Measurements from ENCODE around the gene FGFR1OP2. TPM values are rescaled to one million over a fixed set of nuclear protein-coding genes. Genes with fewer than 3 reads are reported as not detected.

FGFR1OP2 gene
- total and polyA plus RNA-seq, 2 of the 4 experiments (the other 2 are of a cell fraction), result 26.7 to 31.0 TPM

DNA sequence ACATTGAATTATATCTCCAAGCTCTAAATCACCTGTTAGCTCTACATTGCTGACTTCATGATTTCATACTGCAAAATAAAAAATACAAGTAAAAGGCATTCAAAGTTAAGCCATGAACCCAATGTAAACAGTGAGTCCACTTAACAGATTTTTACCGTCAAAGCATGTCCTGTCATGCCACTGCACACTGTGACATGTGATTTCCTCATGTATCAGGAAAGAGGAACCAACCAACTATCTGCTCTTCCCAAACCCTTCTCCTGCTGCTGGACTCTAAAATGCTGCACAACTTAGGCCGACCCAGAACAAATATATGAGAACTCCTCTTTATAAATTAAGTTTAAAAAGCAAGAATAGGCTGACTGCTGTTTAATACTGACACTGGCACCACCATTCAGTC, 38.4 kb downstream of the FGFR1OP2 start:
- BruUV-seq (replicated peaks), result no TSS peak
- ATAC-seq (ENCODE audit: low read depth), result no peak

More for the DNA sequence above, 38.4 kb downstream of the FGFR1OP2 start:
- WGBS, 2 experiments (ENCODE audit: extremely low coverage in 2 of 2, insufficient read length in 1 of 2), result 86% methylated on average over 1 of the region's 2 CpGs; no CpG with 5 or more reads in 1 of the 2 experiments
- TF ChIP-seq CHD1 (IDR thresholded peaks at IDR 0.05; ENCODE audit: low read depth, low read length) (no peak), RCOR1 (IDR thresholded peaks at IDR 0.05; ENCODE audit: insufficient replicate concordance, low read length) (no peak), CEBPB (IDR thresholded peaks at IDR 0.05; ENCODE audit: low read depth, low read length) (no peak), MAFK (IDR thresholded peaks at IDR 0.05; ENCODE audit: low read depth, low read length) (no peak), SMC3 (IDR thresholded peaks at IDR 0.05; ENCODE audit: low read depth, low read length) (no peak), RFX5 (IDR thresholded peaks at IDR 0.05; ENCODE audit: low read depth, low read length) (no peak), FOS (IDR thresholded peaks at IDR 0.05; ENCODE audit: low read depth, low read length) (no peak), POLR2A (IDR thresholded peaks at IDR 0.05; ENCODE audit: low read depth, low read length) (no peak)
- TF ChIP-seq, protein P1, sequence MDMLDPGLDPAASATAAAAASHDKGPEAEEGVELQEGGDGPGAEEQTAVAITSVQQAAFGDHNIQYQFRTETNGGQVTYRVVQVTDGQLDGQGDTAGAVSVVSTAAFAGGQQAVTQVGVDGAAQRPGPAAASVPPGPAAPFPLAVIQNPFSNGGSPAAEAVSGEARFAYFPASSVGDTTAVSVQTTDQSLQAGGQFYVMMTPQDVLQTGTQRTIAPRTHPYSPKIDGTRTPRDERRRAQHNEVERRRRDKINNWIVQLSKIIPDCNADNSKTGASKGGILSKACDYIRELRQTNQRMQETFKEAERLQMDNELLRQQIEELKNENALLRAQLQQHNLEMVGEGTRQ (IDR thresholded peaks at IDR 0.05; ENCODE audit: low read depth, low read length), result no peak
- H4K5ac ChIP-seq (ENCODE audit: low read depth, low read length), result no peak overlapping the region
- no peak overlapping the region for H3K9ac ChIP-seq (ENCODE audit: low read depth, low read length)
- no peaks in the 10 kb centered on the region for H3K4me1 ChIP-seq (ENCODE audit: control insufficient read depth, insufficient read depth, low read length)
- H2BK20ac ChIP-seq (ENCODE audit: low read depth, low read length), result no peak overlapping the region
- H3K9me3 ChIP-seq (ENCODE audit: control insufficient read depth, insufficient read depth, low read length), result no peaks in the 10 kb centered on the region
- H3K36me3 ChIP-seq (ENCODE audit: control insufficient read depth, insufficient read depth, low read length), result peaks cover 5% of the 10 kb centered on the region; the same call in 1 of the 2 replicates
- peaks cover 5% of the 10 kb centered on the region for H3K9me1 ChIP-seq (ENCODE audit: insufficient read depth, low read length)
- no peak overlapping the region for H3K18ac ChIP-seq (ENCODE audit: low read depth, low read length)
- ChIA-PET CTCF (no interaction called here), POLR2A (ENCODE audit: unreplicated experiment) (no interaction called here)
- no peak overlapping the region for H4K91ac ChIP-seq (ENCODE audit: insufficient read depth, low read depth, low read length)
- no peak overlapping the region for H3K56ac ChIP-seq (ENCODE audit: extremely low read depth, insufficient read depth, low read length)
- H2AK9ac ChIP-seq (replicated peaks; ENCODE audit: low read depth, low read length, poor library complexity), result no peak overlapping the region
- intact Hi-C loops (cut with micrococcal nuclease), result no loop called here
- H2BK120ac ChIP-seq (ENCODE audit: low read depth, low read length), result no peak overlapping the region
- H2BK5ac ChIP-seq (ENCODE audit: low read depth, low read length, poor library complexity, severe bottlenecking), result no peak overlapping the region
- no peak overlapping the region for H3K14ac ChIP-seq (replicated peaks; ENCODE audit: low read depth, low read length)
- H3K4me3 ChIP-seq (ENCODE audit: insufficient read depth, low read depth, low read length), result no peak overlapping the region
- H4K20me1 ChIP-seq (ENCODE audit: insufficient read depth, low read length), result no peaks in the 10 kb centered on the region
- in situ Hi-C loops (cut with MboI; ENCODE audit: low sequenced_read_pairs), result no loop called here
- no peak overlapping the region for H3K4me2 ChIP-seq (ENCODE audit: low read depth, low read length)
- H2AFZ ChIP-seq (replicated peaks; ENCODE audit: low read length, poor library complexity), result no peak overlapping the region
- no peak overlapping the region for H3K23ac ChIP-seq (ENCODE audit: low read depth, low read length)
- H2AK5ac ChIP-seq (ENCODE audit: low read depth, low read length), result no peak overlapping the region
- H4K8ac ChIP-seq (ENCODE audit: low read depth in 2 of 2, low read length in 2 of 2), result no peak overlapping the region
- peaks cover 0 to 6% of the 10 kb centered on the region in 2 experiments; a peak in 1 of 4 replicates for H3K79me1 ChIP-seq (ENCODE audit: low read depth in 1 of 2, low read length in 2 of 2)
- dilution Hi-C loops (cut with HindIII; ENCODE audit: low sequenced_read_pairs, unreplicated experiment), result no loop called here
- no peak overlapping the region for H3K4ac ChIP-seq (ENCODE audit: low read depth, low read length)
- no peak overlapping the region for H3K27ac ChIP-seq (ENCODE audit: insufficient read depth, low read length)
- no peak overlapping the region for H2BK15ac ChIP-seq (ENCODE audit: low read depth, low read length)
- DNase-seq, result no peak
- H3K27me3 ChIP-seq (ENCODE audit: control insufficient read depth, insufficient read depth, low read length), result no peaks in the 10 kb centered on the region

All from IMR-90 (cell line).